KOPT-K1 (cell line): ENCODE results near the gene ERBB2.
"Not testable (repeated sequence)": the region's sequence is repeated elsewhere in the genome, so short reads cannot be mapped to it uniquely, and the experiment has no call there.

Experiments used
- H3K27ac ChIP-seq: fragments of 200-600 bp; sonication (generic); 2 replicates; pipeline ENCODE4 v1.5.1; 2016; ENCODE audit warnings: antibody characterized with exemption, mild to moderate bottlenecking, low read depth, low read length; ENCODE audit not compliant: poor library complexity, severe bottlenecking
- H3K36me3 ChIP-seq: fragments of 200-600 bp; sonication (generic); 2 replicates; pipeline ENCODE4 v1.5.1; 2017; ENCODE audit warnings: antibody characterized with exemption, mild to moderate bottlenecking, low read length, moderate library complexity; ENCODE audit not compliant: insufficient read depth
- H3K9me3 ChIP-seq: fragments of 200-600 bp; sonication (generic); 2 replicates; pipeline ENCODE4 v1.5.1; 2017; ENCODE audit warnings: antibody characterized with exemption, low read length, mild to moderate bottlenecking; ENCODE audit not compliant: insufficient read depth, poor library complexity, severe bottlenecking

ERBB2 gene

GRCh38 chr17:39746145-39746461 lies 46.2 kb downstream of the ERBB2 start:
- Histone ChIP-seq H3K27ac (no peak overlapping the region), H3K36me3 (no peaks in the 10 kb centered on the region), H3K9me3 (no peaks in the 10 kb centered on the region)

GRCh38 chr17:39747745-39748144 lies 47.9 kb downstream of the ERBB2 start:
- Histone ChIP-seq H3K9me3 (no peaks in the 10 kb centered on the region), H3K36me3 (no peaks in the 10 kb centered on the region), H3K27ac (no peak overlapping the region)

DNA sequence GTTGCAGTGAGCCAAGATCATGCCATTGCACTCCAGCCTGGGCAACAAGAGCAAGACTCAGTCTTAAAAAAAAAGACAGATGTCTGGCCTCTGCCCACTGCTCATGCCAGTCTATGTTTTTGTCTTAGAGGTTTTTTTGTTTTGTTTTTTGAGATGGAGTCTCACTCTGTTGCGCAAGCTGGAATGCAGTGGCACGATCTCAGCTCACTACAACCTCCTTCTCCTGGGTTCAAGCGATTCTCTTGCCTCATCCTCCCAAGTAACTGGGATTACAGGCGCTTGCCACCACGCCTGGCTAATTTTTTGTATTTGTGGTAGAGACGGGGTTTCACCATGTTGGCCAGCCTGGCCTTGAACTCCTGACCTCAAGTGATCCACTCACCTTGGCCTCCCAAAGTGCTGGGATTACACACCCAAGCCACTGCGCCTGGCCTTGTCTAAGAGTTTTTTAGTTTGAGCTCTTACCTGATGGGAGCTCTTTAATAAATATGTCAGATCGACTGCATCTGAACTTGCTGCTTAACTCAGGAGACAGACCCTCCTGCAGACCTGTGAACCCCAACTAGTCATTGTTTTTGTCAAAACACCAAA lies 48.7 kb downstream of the ERBB2 start:
- not testable (repeated sequence) for H3K36me3 ChIP-seq, H3K27ac ChIP-seq, H3K9me3 ChIP-seq

GRCh38 chr17:39750131-39751015 lies 50.5 kb downstream of the ERBB2 start:
- H3K36me3 ChIP-seq = no peaks in the 10 kb centered on the region
- H3K9me3 ChIP-seq = no peaks in the 10 kb centered on the region
- H3K27ac ChIP-seq = no peak overlapping the region

DNA sequence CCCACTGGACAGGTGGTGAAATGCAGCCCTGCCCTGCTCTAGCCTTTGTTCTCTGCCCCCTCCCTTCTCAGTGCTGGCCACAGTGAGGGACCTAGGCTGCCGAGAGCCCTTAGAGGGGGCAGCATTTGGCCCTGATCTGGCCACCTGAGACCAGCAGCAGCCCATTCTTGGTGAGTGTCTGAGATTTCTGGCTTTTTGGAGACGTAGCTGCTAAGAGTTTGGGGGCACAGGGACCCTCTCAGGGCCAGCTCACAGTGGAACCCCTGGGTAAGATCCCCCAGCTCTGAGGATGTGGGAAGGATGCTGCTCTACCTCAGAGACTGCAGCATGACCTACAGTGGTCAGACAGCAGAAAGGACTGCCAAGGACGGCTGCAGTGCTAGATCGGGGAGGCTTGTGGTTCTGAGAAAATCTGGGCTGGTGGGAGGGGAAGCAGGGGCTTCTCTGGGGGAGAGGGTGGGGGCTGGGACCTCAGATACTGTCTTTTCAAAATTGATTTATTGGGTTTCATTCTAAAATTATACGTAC lies 51.2 kb downstream of the ERBB2 start:
- H3K27ac ChIP-seq = no peak overlapping the region
- H3K9me3 ChIP-seq = no peaks in the 10 kb centered on the region
- H3K36me3 ChIP-seq = no peaks in the 10 kb centered on the region

GRCh38 chr17:39751637-39752036 lies 51.8 kb downstream of the ERBB2 start:
- H3K36me3 ChIP-seq = no peaks in the 10 kb centered on the region
- H3K27ac ChIP-seq = no peak overlapping the region
- no peaks in the 10 kb centered on the region for H3K9me3 ChIP-seq

DNA sequence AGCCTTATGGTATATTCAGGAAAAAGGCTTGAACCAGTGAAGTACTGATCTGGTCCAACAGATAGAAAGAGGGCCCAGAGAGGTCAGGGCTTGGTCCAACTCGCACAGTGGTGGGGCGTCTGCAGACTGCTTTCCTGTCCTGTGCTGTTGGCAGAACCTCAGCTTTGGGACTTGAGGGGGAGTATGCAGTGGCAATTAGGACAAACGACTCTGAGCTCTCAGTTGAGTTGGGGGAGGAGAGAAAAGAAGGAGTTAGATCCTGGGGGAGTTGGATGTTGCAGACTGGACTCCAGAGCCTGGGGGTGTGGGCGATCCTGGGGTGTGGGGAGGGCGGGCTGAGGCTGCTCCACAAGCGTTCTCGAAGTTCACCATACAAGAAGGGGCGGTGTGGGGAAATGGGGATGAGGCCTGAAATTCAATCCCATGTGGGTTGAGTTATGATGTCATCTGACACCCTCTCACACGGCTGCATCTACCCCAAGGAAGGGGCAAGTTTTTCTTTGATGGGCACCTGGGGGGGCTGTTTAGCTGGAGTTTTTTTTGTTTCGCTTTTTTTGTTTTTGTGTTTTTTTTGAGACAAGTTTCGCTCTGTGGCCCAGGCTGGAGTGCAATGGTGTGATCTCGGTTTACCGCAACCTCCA lies 52.5 kb downstream of the ERBB2 start:
- Histone ChIP-seq H3K27ac (peak overlapping the region; percentile 95), H3K9me3 (no peaks in the 10 kb centered on the region), H3K36me3 (no peaks in the 10 kb centered on the region)

DNA sequence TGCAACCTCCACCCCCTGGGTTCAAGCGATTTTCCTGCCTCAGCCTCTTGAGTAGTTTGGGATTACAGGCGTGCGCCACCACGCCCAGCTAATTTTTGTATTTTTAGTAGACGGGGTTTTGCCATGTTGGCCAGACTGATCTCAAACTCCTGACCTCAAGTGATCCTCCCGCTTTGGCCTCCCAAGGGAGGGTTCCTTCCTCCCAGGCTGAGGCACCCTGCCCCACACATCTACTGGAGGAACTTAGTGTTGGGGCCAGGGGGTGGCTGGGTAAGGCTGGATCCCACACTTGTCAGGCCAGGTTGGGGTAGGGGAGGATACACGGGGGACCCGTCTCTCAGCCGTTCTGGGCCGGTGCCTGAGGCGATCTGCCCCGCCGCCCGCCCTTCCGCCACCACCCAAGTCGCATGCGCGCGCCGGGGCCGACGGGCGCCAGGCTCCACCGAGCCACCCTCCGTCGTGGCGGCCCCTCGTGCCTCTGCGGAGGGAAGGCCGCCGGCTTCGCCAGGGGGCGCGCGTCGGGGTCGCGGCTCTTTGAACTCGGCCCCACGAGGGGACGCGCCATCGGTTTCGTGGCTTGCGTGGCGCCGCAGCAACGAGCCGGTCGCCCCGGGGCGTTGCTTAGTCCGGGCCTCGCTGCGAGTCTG lies 53.8 kb downstream of the ERBB2 start:
- peak overlapping the region; percentile 95 for H3K27ac ChIP-seq
- H3K36me3 ChIP-seq = no peaks in the 10 kb centered on the region
- no peaks in the 10 kb centered on the region for H3K9me3 ChIP-seq

DNA sequence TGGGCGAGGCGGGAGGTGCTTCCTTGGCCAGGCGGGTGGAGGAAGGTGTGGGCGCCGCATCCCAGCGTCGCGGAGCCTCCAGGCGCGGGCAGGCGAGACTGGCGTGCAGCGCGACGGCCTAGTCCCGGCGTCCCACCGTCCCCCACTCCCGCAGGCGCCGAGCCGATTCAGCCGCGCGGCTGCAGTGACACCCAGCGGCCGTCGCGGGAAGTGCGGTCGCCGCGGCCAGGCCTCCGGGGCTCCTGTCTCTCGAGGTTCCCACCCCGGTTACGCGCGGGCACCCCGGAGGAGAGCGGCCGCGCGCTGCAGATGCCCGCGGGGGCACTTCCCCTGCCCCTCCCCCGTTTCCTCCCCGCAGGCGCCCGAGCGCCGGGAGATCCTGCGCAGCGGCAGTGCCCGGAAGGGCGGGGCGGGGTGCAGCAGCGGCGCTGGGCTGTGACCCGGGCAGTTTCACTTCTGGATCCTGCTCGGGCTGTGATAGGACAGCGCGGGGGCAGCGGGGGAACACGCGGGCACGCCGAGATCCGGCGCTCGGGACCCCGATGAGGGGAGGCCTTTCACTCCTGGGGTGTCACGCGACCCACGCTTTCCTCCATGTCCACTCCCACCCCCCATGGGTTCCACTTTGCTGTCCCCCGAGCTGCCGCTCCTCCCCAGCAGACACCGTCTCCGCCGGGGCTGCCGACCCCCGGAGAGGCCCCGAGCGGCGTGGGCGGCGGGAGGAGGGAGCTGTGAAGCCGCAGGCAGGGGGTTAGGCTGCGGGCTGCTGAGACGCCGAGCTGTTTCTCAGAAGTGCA lies 54.5 kb downstream of the ERBB2 start:
- Histone ChIP-seq H3K36me3 (no peaks in the 10 kb centered on the region), H3K9me3 (no peaks in the 10 kb centered on the region), H3K27ac (peak overlapping the region; percentile 95)

GRCh38 chr17:39754958-39755553 lies 55.2 kb downstream of the ERBB2 start:
- no peaks in the 10 kb centered on the region for H3K9me3 ChIP-seq

DNA sequence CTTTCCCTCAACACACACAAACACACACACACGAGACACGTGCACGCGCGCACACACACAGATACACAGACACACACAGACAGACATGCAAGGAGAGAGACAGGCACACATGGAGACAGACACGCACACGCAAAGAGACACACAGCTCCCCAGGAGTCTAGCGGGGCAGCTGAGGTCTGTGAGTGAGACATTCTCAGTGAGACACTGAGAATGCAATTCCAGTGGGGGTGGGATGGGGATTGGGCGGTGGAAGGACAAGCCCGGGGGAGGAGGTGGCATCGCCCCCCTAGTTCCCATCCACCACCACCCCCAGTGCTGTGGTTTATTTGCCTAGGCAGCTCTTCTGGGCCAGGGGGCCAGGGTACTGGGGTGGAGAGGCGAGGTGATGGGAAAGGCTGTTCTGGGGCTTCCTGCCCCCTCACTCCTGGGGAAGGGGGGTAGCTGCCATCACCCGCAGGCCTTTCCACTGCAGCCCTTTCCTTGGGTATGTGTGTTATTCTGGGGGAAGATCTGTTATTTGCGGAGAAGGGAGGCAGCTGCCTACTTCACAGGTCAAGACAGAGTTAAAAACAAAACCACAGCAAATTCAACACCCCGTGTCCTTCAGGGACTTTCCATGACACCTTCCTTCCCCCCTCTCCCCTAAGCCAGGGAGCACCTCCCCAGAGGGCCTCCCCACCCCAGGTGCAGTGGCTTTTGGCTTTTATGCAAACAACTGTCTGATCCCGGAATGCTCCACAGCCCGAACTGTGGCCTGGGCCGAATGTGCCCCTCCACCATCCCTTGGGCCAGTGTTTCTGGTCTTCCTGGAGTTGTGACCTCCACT lies 55.9 kb downstream of the ERBB2 start:
- H3K36me3 ChIP-seq = no peaks in the 10 kb centered on the region
- H3K27ac ChIP-seq = peak overlapping the region; percentile 95
- H3K9me3 ChIP-seq = no peaks in the 10 kb centered on the region

More at GRCh38 chr17:39754958-39755553, 55.2 kb downstream of the ERBB2 start:
- peak overlapping the region; percentile 95 for H3K27ac ChIP-seq
- no peaks in the 10 kb centered on the region for H3K36me3 ChIP-seq

- no peaks in the 10 kb centered on the region for H3K36me3 ChIP-seq
- H3K27ac ChIP-seq = peak overlapping the region; percentile 95
- no peaks in the 10 kb centered on the region for H3K9me3 ChIP-seq
These were observed 56.7 kb downstream of the ERBB2 start for GRCh38 chr17:39756380-39757079.

GRCh38 chr17:39757176-39757662 lies 57.4 kb downstream of the ERBB2 start:
- no peaks in the 10 kb centered on the region for H3K36me3 ChIP-seq
- H3K27ac ChIP-seq = peak overlapping the region; percentile 95
- H3K9me3 ChIP-seq = no peaks in the 10 kb centered on the region
